ENCODE measurements around the gene KIAA0825. TPM values are rescaled to one million over a fixed set of nuclear protein-coding genes. Genes with fewer than 3 reads are reported as not detected.

KIAA0825 gene
- total RNA-seq, 3 donors from 2014 or later (not counting 1 experiment from before 2014, with no cell fraction given) = 2.4 to 5.0 (median 4.8) TPM

DNA sequence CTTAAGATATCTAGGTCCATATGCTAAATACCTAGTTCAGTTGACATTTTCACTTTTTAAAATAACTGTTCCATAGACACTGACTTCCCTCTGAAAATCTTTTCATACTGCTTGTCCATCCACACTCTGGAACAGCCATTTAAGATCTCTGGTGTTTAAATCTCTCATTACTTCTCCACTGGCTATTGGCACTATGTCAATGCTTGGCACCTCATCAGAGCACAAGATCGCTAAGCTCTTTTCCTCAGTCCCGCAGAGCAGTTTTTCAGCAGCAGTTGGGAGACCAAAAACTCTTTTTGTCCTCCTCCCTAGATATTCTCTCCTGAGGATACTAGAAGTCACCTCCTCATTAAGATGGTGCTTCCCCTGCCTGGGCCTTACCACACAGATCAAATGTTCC, 172.7 kb downstream of the KIAA0825 start:
- Mint-ChIP-seq H3K4me3 (no peak overlapping the region), H3K27ac (no peak overlapping the region), H3K36me3 (no peaks in the 10 kb centered on the region), H3K4me1 (no peaks in the 10 kb centered on the region), H3K9me3 (no peaks in the 10 kb centered on the region), H3K27me3 (ENCODE audit: low read depth in 2 of 2) (no peaks in the 10 kb centered on the region)
- DNase-seq = no peak
- WGBS (ENCODE audit: insufficient coverage) = 95% methylated on average over 2 of the region's 2 CpGs
- no peak for TF ChIP-seq CTCF (IDR thresholded peaks at IDR 0.05)
- Histone ChIP-seq H3K9me3 (ENCODE audit: control insufficient read depth, insufficient read depth, low read length) (no peaks in the 10 kb centered on the region), H3K4me3 (ENCODE audit: low read length) (no peak overlapping the region), H3K27ac (ENCODE audit: low read length) (no peak overlapping the region), H3K4me1 (ENCODE audit: control insufficient read depth, insufficient read depth, low read length) (no peaks in the 10 kb centered on the region), H3K36me3 (ENCODE audit: control insufficient read depth, insufficient read depth, low read length) (no peaks in the 10 kb centered on the region), H3K27me3 (ENCODE audit: control insufficient read depth, insufficient read depth, low read length) (no peaks in the 10 kb centered on the region)
- intact Hi-C loops (cut with micrococcal nuclease) = no loop called here
- ATAC-seq = no peak

DNA sequence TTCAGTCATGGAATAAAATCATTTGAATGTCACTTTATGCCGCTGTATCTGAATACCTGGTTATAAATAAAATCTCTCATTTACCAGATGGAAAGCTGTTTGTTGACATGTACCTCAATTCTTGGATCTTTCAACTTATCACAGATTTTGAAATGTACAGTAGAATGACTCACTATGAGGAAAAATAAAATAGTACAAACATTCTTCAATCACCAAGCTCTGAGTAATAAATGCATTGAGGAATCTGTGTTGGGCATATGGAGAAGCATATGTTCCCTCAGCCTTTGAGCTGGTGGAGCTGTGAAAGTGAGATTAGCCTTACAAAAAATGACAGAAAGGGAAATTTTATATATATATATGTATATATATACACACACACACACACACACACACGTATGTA, 175.4 kb downstream of the KIAA0825 start:
- H3K27ac ChIP-seq (ENCODE audit: low read length) = no peak overlapping the region
- H3K27me3 ChIP-seq (ENCODE audit: control insufficient read depth, insufficient read depth, low read length) = no peaks in the 10 kb centered on the region
- no peak overlapping the region for H3K4me3 Mint-ChIP-seq
- WGBS (ENCODE audit: insufficient coverage) = 100% methylated on average over 1 of the region's 2 CpGs
- H3K9me3 ChIP-seq (ENCODE audit: control insufficient read depth, insufficient read depth, low read length) = no peaks in the 10 kb centered on the region
- no peaks in the 10 kb centered on the region for H3K4me1 Mint-ChIP-seq
- no peaks in the 10 kb centered on the region for H3K27me3 Mint-ChIP-seq (ENCODE audit: low read depth in 2 of 2)
- TF ChIP-seq CTCF (IDR thresholded peaks at IDR 0.05) = no peak
- intact Hi-C loops (cut with micrococcal nuclease) = no loop called here
- no peak overlapping the region for H3K27ac Mint-ChIP-seq
- DNase-seq (no peak), ATAC-seq (no peak)
- H3K4me1 ChIP-seq (ENCODE audit: control insufficient read depth, insufficient read depth, low read length) = no peaks in the 10 kb centered on the region
- H3K36me3 ChIP-seq (ENCODE audit: control insufficient read depth, insufficient read depth, low read length) = no peaks in the 10 kb centered on the region
- H3K4me3 ChIP-seq (ENCODE audit: low read length) = no peak overlapping the region
- H3K9me3 Mint-ChIP-seq = no peaks in the 10 kb centered on the region
- H3K36me3 Mint-ChIP-seq = no peaks in the 10 kb centered on the region

DNA sequence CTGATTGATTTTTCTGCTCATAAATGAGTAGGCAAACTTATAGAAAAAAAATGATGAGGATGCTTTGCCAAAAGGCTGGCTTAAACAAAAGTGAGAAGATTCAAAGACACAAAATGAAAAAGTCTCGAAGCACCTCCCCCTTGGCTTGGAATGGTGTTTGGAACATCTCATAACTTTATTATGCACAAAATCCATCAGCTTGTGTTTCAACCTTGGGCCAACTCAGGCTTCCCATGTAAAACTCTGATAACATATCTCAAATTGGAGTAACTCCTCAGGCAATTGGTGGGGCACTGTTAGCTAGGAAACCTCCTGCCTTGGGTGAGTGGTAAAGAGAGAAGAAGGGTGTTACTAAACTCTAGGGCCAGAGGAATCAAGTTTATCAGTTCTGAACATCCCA, 176.3 kb downstream of the KIAA0825 start:
- no peak overlapping the region for H3K4me3 Mint-ChIP-seq
- Histone ChIP-seq H3K27me3 (ENCODE audit: control insufficient read depth, insufficient read depth, low read length) (no peaks in the 10 kb centered on the region), H3K4me1 (ENCODE audit: control insufficient read depth, insufficient read depth, low read length) (no peaks in the 10 kb centered on the region), H3K27ac (ENCODE audit: low read length) (no peak overlapping the region), H3K4me3 (ENCODE audit: low read length) (no peak overlapping the region), H3K9me3 (ENCODE audit: control insufficient read depth, insufficient read depth, low read length) (no peaks in the 10 kb centered on the region), H3K36me3 (ENCODE audit: control insufficient read depth, insufficient read depth, low read length) (no peaks in the 10 kb centered on the region)
- H3K4me1 Mint-ChIP-seq = no peaks in the 10 kb centered on the region
- H3K36me3 Mint-ChIP-seq = no peaks in the 10 kb centered on the region
- 77% methylated on average over 1 of the region's 1 CpG for WGBS (ENCODE audit: insufficient coverage)
- no peak overlapping the region for H3K27ac Mint-ChIP-seq
- H3K9me3 Mint-ChIP-seq = no peaks in the 10 kb centered on the region
- DNase-seq (no peak), ATAC-seq (no peak)
- intact Hi-C loops (cut with micrococcal nuclease) = no loop called here
- H3K27me3 Mint-ChIP-seq (ENCODE audit: low read depth in 2 of 2) = no peaks in the 10 kb centered on the region
- TF ChIP-seq CTCF (IDR thresholded peaks at IDR 0.05) = no peak

GRCh38 chr5:94440015-94440414, 178.4 kb downstream of the KIAA0825 start:
- Histone ChIP-seq H3K9me3 (ENCODE audit: control insufficient read depth, insufficient read depth, low read length) (no peaks in the 10 kb centered on the region), H3K4me1 (ENCODE audit: control insufficient read depth, insufficient read depth, low read length) (no peaks in the 10 kb centered on the region), H3K4me3 (ENCODE audit: low read length) (no peak overlapping the region), H3K36me3 (ENCODE audit: control insufficient read depth, insufficient read depth, low read length) (no peaks in the 10 kb centered on the region), H3K27me3 (ENCODE audit: control insufficient read depth, insufficient read depth, low read length) (no peaks in the 10 kb centered on the region), H3K27ac (ENCODE audit: low read length) (no peak overlapping the region)
- Mint-ChIP-seq H3K4me1 (no peaks in the 10 kb centered on the region), H3K4me3 (no peak overlapping the region), H3K27ac (no peak overlapping the region), H3K9me3 (no peaks in the 10 kb centered on the region), H3K36me3 (no peaks in the 10 kb centered on the region), H3K27me3 (ENCODE audit: low read depth in 2 of 2) (no peaks in the 10 kb centered on the region)
- ATAC-seq (no peak), DNase-seq (no peak)
- 82% methylated on average over 1 of the region's 3 CpGs for WGBS (ENCODE audit: insufficient coverage)
- TF ChIP-seq CTCF (IDR thresholded peaks at IDR 0.05) = no peak
- intact Hi-C loops (cut with micrococcal nuclease) = no loop called here

Data from natural killer cell (primary cell).